Measurements from ENCODE around the gene FRMPD1.

FRMPD1 gene

DNA sequence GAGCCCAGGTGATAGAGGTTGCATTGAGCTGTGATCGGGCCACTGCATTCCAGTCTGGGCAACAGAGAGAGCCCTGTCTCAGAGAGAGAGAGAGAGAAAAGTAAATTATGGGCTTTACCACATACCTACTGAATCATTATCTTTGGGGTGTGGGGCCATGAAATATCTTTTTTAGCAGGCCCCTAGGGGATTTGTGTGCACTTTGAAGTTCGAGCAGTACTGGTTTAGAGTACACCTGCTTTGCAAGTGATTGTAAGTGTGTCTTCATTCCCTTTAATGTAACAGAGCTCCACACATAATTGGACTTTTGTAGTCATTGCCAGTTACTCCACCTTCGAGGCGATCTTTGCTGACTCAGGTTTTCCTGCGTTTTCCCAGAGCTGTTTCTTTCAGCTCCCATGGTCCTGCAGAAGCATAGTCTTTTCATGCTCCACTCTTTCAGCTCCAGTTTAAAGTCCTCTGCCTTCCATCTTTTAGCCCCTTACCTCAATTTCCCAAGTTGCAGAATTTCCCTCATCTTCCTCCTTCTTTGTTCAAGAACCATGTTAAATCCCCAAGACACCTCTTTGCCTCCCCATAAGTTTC, 24.0 kb upstream of the FRMPD1 start:
- DNase-seq (ENCODE audit: low read depth), result no peak

DNA sequence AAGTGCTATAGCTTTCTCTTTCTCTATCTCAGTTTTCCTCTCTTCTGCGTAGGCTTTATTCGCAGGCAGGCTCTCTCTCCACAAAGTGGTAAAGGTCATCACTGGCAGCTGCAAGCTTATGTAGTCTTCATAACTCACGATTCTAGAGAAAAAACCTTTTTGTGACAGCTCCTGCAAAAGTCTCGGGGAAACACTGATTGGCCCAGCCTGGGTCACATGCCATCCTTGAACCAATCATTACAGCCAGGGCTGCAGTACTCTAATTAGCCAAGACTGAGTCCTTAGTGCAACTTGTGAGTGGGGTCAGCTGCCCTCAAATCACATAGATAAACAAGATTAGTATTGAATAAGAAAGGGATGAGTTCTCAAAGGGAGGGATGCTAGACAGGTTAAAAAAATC, 18.3 kb upstream of the FRMPD1 start:
- DNase-seq (ENCODE audit: low read depth), result no peak

DNA sequence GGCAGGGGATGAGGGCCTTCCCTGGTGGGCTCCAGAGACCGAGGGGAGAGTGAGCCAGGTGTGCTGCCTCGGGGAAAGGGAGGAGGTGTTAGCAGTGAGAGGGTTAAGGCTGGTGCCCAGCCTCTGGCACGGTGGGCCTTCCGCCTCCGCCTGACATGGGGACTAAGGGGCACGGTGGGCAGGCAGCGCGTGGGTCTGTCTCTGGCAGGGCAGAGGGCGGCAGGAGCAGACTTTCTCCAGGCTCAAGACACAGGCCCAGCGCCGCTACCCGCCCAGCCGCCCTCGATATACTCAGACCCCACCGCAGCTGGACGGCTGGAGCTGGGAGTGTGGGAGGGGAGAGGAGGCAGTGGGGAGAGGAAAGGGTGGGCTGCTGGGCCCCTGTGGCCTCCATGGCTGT, 14.9 kb upstream of the FRMPD1 start:
- no peak for DNase-seq (ENCODE audit: low read depth)

DNA sequence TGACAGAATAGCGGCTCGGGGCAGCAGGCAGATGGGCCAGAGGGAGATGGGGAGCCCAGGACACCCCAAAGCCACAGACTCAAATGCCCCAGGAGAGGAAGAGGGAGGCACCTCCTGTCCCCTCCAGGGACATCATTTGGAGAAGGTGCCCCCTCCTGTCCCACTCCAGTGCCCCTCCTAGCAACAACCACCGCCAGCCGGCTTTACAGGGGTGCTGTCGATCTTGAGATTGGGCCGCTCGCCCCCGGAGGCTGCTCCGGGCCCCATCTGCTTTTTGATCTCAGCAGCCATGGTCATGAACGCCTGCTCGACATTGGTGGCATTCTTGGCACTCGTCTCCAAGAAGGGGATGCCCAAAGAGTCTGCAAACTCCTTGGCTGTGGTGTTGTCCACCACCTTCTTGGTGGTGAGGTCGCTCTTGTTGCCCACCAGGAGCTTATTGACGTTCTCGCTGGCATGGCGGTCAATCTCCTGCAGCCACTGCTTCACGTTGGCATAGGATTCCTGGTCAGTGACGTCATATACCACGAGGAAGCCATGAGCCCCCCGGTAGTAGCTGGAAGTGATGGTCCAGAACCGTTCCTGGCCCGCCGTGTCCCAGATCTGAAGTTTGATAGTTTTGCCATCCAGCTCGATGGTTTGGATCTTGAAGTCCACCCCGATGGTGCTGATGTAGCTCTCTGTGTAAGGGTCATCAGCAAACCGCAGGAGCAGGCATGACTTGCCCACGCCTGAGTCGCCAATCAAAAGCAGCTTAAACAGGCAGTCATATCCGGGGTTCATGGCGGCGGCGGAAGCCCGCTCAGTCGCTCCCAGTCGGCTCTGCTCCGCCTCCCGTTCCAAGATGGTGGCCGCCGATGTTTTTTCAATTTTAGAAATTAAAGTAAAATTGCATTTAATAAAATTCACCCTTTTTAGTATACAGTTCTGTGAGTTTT, 14.0 kb upstream of the FRMPD1 start:
- DNase-seq (ENCODE audit: low read depth), result no peak

DNA sequence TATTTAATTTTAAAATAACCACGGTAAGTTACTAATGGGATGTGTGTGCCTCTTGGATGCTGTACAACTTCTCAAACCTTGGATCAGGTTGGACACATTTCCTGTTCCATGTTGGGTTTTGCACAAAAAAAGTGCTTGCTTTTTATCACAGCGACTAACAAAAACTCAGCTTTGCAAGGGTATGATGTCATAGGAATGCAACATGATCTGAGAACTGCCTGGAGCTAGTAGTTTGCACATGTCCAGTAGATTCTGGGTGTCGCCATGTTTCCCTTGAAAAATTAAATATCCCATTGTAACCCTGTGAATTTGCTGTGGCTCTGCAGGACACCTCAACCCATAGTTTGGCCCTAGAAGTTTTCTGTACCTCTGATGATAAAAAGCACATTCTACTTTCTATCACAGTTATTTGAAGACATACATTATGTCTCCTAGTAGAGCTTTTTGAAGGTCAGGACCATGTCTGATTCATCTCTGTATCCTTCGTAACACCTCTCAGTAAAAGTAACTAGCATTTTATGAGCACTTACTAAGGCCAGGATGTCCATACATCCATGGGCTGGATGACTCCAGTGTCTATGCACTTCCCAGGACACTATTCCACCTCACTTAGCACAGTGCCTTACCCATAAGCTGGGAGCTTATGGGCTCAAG, 11.5 kb upstream of the FRMPD1 start:
- DNase-seq (ENCODE audit: low read depth), result no peak

DNA sequence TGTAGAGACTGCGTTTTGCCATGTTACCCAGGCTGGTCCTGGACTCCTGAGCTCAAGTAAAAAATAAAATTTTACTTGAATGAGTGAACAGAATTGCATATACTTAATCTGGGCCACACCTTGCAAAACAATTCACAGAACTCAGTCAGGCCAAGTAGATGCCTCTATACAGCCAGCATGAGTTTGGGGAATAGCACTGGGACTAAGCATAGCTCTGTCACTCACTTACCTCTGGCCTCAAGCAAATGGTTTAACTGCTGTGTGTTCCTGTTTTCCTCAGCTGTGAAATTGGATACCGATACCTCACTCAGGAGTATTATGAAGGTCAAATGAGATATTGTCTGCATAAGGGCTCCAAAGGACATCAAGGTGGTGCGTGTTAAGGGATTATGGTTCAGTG, 10.9 kb upstream of the FRMPD1 start:
- DNase-seq (ENCODE audit: low read depth), result no peak

DNA sequence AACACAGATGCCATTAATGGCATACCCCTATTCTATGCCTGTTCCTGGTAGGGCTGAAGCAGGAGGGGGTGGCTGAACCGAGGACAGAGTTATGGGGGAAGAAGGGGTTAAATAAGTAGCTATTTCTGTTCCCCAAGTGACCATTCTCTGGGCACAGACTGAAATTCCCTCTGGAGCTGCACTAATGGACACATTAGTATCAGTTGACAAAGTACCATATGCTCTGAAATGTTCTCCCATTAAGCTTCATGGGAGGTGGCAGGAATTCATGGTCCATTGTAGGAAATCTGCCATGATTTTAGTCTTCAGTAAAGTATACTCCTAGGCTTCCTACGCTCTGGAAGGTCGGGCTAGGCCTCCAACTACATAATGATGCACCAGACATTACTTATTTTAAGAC, 10.5 kb upstream of the FRMPD1 start:
- no peak for DNase-seq (ENCODE audit: low read depth)

DNA sequence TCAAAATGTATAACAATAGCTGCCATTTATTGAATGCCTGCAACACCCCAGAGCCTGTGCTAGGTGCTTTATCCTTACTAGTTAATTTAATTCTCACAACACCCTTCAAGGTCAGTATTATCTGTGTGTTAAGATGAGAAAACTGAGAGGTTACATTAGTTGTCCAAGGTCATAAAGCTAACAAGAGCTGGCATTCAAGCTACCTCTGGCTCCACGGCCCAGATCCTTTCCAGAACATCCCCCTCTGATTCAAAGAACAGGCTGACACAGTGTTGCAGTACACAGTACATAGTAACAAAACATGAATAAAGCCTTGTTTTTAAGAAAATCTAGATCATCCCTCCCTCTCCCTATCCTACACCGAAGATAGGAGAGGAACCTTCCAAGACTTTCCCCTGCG, 9.4 kb upstream of the FRMPD1 start:
- DNase-seq (ENCODE audit: low read depth), result no peak

DNA sequence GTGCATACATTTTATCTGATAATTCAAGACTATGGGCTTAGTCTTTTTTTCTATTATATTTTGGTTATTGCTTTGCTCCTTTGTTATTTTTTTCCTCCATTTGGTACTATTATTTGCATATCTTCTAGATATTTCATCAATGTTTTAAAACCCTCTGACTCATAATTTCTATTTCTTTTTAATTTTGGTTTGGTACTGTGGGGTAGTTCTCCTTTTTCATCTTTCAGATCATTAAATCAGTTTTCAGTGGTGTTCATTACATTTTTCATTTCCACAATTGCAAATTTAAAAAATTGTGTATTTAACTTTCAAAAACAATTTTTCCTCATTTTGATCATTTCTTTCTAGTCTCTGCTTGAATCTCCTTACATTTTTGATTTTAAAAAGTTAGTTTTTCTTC, 7.5 kb upstream of the FRMPD1 start:
- DNase-seq (ENCODE audit: low read depth), result no peak

DNA sequence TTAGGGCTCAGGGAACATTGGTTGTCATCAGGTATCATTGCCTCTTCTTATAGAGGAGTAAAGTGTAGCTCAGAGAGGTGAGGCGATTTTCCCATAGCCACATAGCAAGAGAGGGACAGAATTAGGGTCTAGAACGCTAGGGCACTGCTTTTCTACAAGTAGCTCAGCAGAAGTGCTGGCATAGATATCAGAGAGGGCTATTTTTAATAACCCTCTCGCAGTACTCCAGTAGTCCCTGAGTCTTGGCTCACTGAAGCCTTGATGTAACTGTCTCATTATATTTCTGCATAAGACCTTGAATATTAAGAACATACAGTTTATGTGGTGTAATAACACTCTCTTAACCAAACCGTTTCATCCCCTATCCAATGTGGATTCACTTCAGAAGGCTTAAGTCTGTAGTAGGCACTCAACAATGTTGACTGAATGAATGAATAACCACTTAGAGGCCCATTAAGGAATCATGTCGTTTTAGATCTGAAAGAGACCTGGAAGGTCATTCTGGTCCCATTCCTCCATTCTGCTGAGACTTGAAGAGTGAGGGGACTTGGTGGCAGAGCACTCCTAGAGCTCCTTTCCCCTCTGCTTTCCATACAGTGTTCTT, 4.7 kb upstream of the FRMPD1 start:
- no peak for DNase-seq (ENCODE audit: low read depth)

DNA sequence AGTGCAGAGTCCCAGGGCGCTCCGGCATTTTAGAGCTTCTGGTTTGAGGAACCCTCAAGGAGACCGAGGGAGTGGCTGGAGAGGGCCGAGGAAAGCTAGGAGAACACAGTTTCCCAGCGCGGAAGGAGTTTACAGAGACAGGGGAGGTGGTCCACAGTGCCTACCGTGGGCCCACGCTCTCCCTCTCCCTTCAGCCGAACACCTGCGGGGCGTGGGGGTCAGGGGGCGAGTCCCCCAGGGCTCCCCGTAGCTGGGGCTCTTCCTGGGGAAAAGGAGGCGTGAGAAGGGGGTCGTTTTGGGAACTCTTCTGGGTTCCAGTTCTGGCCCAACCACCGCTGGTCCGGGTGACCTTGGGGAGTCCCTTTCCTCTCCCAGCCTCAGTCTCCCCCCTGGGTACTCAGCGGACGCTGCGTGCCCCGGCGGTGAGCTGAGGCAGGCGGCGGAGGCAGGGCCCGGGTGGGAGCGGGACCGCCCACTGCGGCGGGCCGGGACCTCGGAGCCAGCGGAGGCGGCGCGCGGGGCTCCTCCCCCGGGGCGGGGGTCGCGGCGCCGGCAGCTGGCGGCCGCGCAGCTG, 368 bp upstream of the FRMPD1 start:
- DNase-seq (ENCODE audit: low read depth), result no peak

DNA sequence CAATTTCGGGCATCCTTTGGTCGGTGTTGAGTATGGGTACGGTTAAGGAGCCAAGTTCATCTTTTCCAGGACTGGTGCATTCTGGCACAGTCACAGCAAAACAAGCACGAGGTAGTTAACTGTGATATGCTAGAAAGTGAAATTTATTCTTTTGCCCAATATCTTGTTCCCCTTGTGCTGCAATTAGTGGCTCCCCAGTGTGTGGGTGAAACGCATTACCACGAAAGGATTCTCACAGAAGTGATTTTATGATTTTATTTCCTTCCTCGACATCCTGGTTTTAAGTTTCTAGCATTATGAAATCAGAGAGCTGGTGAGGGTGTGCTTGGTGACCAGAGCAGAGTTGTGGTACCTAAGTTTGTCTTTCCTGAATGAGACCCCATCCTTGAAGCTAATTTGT, 1.5 kb downstream of the FRMPD1 start:
- no peak for DNase-seq (ENCODE audit: low read depth)

DNA sequence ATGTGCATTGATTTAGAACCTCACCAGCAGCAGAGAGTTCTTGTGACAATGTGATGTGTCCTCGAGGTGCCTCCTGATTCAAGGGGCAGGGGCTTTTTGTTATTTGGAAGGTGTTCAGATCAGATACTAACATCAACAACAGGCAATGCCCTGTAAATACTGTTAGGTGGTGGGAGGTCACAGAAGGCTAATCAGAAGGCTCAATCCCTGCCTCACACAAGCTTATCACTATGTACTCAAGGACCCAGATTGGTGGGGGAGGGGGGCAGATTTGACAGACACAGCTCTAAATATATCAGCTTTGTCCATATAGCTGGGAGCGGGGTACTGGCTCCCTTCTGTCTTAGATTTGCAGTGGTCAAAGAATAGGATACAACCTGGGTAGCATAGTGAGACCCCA, 2.6 kb downstream of the FRMPD1 start:
- no peak for DNase-seq (ENCODE audit: low read depth)

DNA sequence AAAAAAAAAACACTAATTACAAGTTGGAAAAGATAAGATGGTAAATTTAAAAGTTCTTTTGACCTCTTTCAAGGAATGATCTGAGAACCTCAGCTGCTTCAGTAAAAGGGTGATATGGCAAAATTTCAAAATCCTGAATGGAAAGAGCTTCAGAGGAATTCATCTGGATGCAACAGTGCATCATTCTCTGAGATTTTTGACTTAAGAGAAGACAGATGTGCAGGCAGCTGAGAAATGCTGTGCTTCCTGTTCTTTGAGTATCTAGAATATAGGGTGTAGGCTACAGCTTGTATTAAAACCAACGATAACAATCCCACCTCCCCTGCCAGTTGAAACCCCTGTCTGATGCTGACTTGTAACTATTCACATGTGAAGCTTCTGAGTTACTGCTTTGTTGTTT, 6.2 kb downstream of the FRMPD1 start:
- DNase-seq (ENCODE audit: low read depth), result no peak

DNA sequence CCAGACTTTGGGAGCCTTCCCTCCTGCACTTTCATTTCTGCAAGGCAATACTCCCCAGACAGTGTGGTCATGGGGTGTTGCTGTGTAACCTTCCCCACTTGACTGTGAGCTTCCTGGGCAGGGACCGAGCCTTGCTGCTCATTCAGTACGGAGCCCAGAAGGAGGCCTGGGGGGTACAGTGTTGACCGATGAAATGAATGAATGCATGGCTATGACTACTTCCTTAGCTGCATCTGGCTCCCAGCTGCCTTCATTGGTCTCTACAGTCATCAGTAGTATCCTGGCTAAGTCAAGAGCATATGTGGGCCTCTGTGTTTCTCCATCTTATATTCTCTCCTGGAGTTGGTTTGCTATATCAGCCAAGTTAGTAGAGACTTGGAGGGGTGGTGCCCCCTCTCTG, 9.9 kb downstream of the FRMPD1 start:
- DNase-seq (ENCODE audit: low read depth), result no peak

DNA sequence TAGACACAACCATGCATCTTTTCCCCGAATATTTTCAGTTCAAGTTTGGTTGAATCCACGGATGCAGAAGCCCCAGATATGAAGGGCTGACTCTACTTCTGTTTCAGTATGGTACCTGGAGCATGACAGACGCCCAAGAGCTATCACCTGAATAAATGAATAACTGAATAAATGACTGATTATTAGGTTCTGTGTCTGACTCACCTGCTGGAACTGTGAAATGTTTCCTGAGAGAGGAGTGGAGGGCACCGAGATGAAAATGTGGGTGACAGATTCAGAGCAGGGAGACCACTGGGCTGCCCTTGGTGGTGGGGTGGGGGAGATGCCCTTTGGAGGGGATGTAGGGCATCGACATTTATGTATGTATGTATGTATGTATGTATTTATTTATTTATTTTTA, 13.2 kb downstream of the FRMPD1 start:
- DNase-seq (ENCODE audit: low read depth), result no peak

DNA sequence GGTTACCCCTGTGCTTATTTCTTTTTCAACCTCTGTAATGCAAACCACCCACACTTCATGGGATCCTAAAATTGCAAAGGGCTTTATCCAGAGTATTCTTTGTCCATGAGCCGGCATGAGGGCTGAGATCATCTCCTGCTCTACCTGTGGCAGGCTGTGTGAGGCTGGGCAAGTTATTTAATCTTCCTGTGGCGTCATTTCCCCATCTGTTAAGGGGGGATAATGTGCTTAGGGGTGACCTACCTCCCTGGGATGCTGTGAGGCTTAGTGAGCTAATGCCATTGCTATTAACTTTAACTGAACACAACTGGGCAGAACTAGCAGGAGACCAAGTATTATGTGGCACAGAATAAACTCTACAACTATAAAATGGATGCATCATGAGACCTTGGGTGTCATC, 17.0 kb downstream of the FRMPD1 start:
- no peak for DNase-seq (ENCODE audit: low read depth)

DNA sequence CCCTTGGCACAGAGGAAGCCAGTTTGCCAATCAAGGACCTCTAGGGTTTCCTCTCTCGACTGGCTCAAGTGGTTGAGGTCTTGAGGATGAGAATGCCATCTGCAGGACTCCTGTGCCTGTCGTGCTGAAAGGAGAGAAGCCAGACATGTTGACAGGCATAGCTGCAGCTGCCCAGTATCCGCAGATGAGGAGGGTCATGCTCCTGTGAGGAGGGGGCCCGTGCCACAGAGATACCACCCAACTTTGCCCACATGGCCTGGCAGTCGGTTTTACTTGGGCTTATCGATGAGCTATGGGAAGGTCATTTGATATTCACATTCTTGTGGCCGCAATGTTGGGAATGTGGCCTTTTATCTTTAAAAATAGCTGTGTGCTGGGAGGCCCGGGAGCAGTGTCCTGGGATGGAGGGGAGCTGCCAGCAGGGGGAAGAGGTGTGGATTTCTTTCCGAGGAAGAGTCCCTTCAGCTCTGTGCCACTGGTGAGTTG, 17.4 kb downstream of the FRMPD1 start:
- no peak for DNase-seq (ENCODE audit: low read depth)

DNA sequence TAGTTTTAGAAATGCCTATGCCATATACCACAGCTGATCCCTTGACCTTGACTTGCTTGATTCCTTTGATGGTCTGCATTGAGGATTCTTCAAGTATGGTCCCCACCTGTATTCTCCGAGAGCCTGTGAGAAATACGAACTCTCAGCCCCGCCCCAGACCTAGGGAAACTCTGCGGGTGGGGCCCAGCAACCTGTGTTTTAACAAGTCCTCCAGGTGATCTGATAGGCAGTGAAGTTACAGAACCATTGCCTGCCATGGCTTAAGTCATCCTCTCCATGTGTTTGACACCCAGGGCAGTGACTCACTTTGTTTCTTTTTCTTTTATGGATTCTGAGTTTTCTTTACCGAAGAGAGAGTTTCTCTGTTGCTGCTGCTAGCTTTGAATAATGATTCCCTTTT, 18.5 kb downstream of the FRMPD1 start:
- no peak for DNase-seq (ENCODE audit: low read depth)

DNA sequence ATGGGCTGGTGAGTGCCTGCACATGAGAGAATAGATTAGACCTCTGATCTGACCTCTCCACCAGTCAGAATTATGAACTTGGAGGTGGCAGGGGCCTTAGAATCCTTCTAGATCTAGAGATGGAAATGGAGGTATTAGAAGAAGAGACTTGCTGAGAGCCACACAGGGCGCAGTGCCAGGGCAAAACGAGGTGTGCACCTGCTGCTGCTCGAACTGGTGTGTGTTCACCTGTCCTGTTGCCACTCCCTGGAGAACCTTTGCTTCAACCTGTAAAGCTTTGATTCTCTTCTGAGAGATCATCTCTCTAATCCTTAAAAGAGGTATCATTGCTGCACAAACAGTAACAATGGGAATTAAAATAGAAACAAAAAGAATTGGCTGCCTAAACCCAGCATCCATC, 24.9 kb downstream of the FRMPD1 start:
- no peak for DNase-seq (ENCODE audit: low read depth)

DNA sequence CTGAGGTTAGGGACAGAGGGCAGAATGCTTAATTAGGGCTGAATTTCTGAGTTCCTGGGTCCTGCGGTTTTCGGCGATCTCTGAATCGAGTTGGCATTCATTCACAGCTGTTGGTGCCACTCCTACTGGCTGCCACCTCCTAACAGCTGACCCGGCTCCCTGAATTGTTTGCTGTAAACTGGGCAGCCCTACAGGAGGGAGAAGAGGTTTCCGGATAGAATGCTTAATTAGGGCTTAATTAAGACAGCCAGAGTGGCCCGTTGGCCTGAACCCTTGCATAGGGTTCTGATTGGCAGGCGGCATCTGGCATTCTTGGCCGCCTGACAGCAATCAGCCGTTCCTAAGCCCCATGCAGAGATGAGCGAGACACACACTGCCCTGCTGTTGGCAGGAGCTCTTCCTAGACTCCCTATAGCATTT, 25.7 kb downstream of the FRMPD1 start:
- DNase-seq (ENCODE audit: low read depth), result no peak

DNA sequence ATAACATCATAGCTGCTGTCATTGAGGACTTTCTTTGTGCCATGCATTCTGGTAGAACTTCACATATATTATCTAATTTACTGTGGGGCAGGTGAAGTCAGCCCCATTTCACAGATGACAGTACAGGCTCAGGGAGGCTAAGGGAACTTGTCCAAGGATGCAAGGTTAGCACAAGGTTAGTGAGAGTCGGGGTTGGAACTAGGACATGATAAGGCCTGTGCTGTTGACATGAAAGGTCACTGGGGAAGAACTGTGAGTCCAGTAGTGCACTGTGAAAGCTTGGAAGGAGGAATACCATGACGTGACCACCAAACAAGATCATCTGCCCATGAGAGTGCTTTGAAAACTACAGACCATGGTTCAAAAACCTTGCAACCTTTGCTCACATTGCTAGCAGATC, 26.7 kb downstream of the FRMPD1 start:
- DNase-seq (ENCODE audit: low read depth), result no peak

Measured in activated T-helper 9 cell treated with anti-CD3 and anti-CD28 coated beads, Interleukin-2, amount 50 U/mL, for 16 hours (primary cell).